ENCODE data around the gene NAP1L1.

- no peak for TF ChIP-seq CTCF (conservative IDR thresholded peaks at IDR 0.05 in 1 of 2, IDR thresholded peaks at IDR 0.05 in 1 of 2; ENCODE audit: extremely low read depth in 1 of 2, insufficient read depth in 1 of 2, low read depth in 1 of 2, low read length in 2 of 2)
- no peak for TF ChIP-seq EZH2 (IDR thresholded peaks at IDR 0.05; ENCODE audit: borderline replicate concordance, low read length)
Measured at GRCh38 chr12:76078748-76079147, 5.7 kb downstream of the NAP1L1 start.

Measured in mammary epithelial cell (primary cell).